GM19328 (cell line): ENCODE results near the gene SORCS1.

Experiments used
- ATAC-seq: cut with Tn5 transposase; IDR thresholded peaks from one replicate; pipeline ENCODE4 v1.9.1; 2021; ENCODE audit warnings: mild to moderate bottlenecking, moderate library complexity; ENCODE audit not compliant: unreplicated experiment

Gene SORCS1

GRCh38 chr10:106557951-106558733 is 606.4 kb downstream of the SORCS1 start:
- no peak for ATAC-seq

GRCh38 chr10:106557053-106557452 is 607.5 kb downstream of the SORCS1 start:
- ATAC-seq = no peak

DNA sequence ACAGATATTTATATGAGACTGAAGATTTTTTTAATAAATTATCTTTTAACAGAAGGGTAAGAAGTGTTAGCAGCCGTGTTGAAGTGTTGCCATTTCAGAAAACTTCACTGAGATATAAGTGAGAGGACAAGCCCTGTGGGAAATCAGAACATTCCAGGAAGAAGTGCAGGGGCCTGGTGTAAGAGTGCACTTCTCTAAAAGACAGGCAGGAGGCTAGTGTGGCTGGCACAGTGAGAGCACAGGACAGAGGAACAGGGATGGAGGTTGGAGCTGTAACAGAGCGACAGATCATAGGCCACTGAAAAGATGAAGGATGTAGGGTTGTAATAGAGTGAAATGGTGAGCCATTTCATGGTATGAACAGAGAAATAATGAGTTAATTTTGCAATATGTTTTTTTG is 608.9 kb downstream of the SORCS1 start:
- ATAC-seq = no peak

- no peak for ATAC-seq
Measured at GRCh38 chr10:106551501-106552062, 612.9 kb downstream of the SORCS1 start.

- no peak for ATAC-seq
Measured at GRCh38 chr10:106548832-106549231, 615.7 kb downstream of the SORCS1 start.

GRCh38 chr10:106547047-106547635 is 617.4 kb downstream of the SORCS1 start:
- no peak for ATAC-seq

DNA sequence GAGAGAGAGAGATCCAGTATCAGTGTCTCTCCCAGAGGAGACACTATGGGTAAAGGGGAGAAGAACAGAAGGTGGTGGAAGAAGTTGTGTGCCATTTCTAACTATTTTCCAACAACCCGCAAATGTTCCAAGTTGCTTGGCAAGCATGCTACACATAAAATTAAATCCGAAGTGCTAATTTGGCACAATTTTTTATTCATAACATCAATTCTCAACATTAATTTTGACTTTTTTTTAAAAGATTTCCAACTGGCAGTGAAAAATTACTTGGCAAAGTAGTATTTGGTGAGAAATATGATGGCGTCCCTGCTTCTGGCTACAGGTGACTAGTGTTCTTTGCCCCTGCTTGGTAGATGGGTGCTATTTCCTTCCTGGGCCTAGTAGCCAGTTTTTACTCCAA is 622.0 kb downstream of the SORCS1 start:
- ATAC-seq = no peak

DNA sequence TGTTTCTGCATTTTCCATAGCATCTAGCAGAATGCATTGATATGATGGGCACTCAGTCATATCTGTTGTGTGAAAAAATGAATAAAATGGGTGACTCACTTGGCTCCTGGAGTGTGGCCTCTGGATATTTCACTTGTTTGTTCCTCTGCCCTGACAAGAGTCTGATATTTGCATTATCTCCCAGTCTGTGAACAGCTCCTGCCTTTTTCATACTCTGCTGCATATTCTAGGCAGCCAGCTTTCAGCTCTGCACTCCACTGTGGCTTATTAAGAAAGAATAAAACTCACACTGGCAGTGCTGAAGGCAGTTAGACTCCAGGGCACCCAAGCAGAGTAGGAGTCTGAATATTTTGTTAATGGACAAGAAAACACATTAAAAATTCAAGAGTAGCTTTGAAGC is 623.9 kb downstream of the SORCS1 start:
- no peak for ATAC-seq

- ATAC-seq = no peak
Measured at GRCh38 chr10:106537866-106538265, 626.6 kb downstream of the SORCS1 start.

DNA sequence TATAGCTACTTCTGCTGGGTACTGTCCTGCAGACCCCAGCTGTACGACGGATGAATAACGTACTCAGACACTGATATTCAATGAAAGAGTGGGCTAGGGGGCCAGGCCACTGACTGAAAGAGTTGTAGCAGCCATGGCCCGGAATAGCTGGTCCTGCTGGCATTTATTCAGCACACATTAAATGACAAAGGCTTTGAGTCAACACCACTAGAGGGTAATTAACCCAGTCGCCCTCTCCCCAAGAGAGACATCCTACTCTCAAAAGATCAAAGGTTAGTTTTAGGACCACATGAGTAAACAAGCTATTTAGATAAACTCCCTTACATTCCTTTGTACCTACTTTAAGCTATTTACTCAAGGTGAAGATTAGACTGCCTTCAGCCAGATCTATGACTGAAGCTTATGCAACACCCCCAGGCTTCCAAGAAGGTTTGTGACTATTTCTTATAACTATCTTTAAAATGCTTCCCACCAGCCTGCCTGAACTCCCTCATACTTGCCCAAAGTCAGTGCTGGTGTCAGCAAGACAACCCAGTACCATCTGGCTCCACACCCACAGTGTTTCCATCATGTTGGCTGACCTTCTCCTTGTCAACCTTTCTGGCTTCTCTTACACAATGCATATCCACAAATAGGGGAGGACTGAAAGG is 629.1 kb downstream of the SORCS1 start:
- ATAC-seq = no peak

DNA sequence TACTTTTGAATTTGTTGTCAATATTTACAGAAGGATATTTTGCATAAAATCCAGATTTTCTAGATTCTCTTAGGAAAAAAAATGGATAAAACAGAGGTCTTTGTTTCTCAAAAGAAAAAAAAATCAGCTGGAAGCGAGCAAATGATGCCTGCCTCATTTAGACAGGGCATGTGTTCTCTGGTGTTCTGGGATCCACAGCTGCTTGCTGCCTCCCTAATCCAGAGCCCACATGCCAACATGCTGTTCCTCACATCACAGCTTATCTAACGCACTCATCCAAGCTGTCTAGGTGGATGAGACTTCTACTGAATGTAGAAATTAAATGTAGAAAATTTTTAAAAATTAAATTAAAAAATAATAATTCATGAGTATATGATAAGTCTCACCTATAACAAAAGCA is 630.1 kb downstream of the SORCS1 start:
- ATAC-seq = no peak

DNA sequence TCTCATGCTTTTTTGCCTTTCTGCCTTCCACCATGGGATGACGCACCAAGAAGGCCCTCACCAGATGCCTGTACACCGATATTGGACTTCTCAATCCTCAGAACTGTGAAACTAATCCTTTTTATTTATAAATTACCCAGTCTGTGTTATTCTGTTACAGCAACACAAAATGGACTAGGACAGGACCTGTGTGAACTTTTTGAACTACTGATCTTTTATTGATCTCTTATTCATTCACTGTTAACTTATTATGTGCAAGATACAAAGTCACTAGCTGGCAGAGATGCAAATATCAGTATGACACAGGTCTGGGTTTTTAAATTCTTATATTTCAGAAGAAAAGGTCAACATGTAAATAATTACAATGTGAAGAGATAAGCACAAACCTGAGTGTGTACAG is 635.8 kb downstream of the SORCS1 start:
- ATAC-seq = no peak

DNA sequence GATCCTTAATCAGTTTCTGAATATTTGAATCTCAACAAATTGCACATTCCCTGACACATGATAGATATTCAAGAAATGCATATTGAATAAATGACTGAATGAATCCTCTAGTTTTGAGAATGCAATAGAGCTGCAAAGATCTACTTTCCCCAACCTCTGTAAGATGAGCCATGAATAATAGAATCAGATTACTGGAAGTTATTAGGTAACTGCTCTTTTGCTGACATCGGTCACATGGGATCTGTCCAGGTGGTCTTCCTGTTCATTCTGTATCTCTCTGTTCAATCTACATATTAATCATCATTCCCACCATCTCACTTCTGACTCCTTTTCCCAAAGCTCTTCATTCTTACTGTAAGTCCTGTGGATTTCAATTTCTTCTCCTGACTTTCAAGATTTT is 638.7 kb downstream of the SORCS1 start:
- ATAC-seq = no peak
